Sigmoid colon (tissue), 7 donors: ENCODE results near the gene SNX20. TPM values are rescaled to one million over a fixed set of nuclear protein-coding genes. Genes with fewer than 3 reads are reported as not detected.

Source experiments
- DNase-seq: peaks from one replicate; pipeline ENCODE4 v3.0.0-alpha.2; 2019
- H3K27ac ChIP-seq, 4 donors: fragments of 200-600 bp; sonication (generic); one replicate each; pipeline ENCODE4 v1.5.1; 2016 to 2019; ENCODE audit warnings: mild to moderate bottlenecking in 1 of 4
- H3K27me3 ChIP-seq, 3 donors: fragments of 200-600 bp; sonication (generic); one replicate each; pipeline ENCODE4 v1.5.1; 2019; ENCODE audit warnings: mild to moderate bottlenecking in 1 of 3
- H3K36me3 ChIP-seq, 4 donors: fragments of 200-600 bp; sonication (generic); one replicate each; pipeline ENCODE4 v1.5.1; 2016 to 2019
- H3K4me1 ChIP-seq, 4 donors: fragments of 200-600 bp; sonication (generic); one replicate each; pipeline ENCODE4 v1.5.1; 2017 to 2019
- H3K4me3 ChIP-seq, 4 donors: fragments of 200-600 bp; sonication (generic); one replicate each; pipeline ENCODE4 v1.5.1; 2017 to 2019; ENCODE audit warnings: mild to moderate bottlenecking in 2 of 4, moderate library complexity in 1 of 4
- H3K9me3 ChIP-seq, 4 donors: fragments of 200-600 bp in 3 of 4; sonication (generic) in 3 of 4; one replicate each; pipeline versions ENCODE4 v1.5.1 to v1.6.1; 2013 to 2019
- EP300 ChIP-seq, 4 donors: sonication (generic); formaldehyde crosslinking; IDR thresholded peaks; one replicate each; pipeline ENCODE4 v1.6.1; 2017; ENCODE audit warnings: antibody characterized with exemption in 4 of 4
- POLR2A ChIP-seq, 2 donors: fragments of 450-650 bp; IDR thresholded peaks; one replicate each; pipeline ENCODE4 v1.6.1; 2016; ENCODE audit warnings: antibody characterized with exemption in 2 of 2, mild to moderate bottlenecking in 2 of 2, moderate library complexity in 2 of 2
- POLR2AphosphoS5 ChIP-seq, 4 donors: sonication (generic); formaldehyde crosslinking; IDR thresholded peaks; one replicate each; pipeline ENCODE4 v1.6.1; 2017; ENCODE audit warnings: antibody characterized with exemption in 4 of 4
- WGBS, 2 donors: extraction: QIAGEN DNeasy Blood & Tissue Kit; methylation state at CpG; one replicate each; pipeline ENCODE4 v1.1.7; 2013; 5-methylcytosine and 5-hydroxymethylcytosine counted together
- intact Hi-C: fragments of 100-400 bp; cut with DNase I; formaldehyde crosslinking; loops from one replicate; pipeline ENCODE4 v1.15.1; 2023
- polyA plus RNA-seq, 3 donors: library from polyadenylated mRNA; stranded (reverse); fragments of 200-250 nt; gene quantifications; one replicate each; pipeline ENCODE4 v1.2.3, GENCODE V29; 2013
- total RNA-seq, 4 donors: library from RNA; depleted of rRNA; stranded (reverse); fragments of >200 nt; gene quantifications; one replicate each; pipeline ENCODE4 v1.1.0, GENCODE V29; 2016
- TF ChIP-seq, protein P1 (sequence below), 4 experiments: fragments of 450-650 bp in 3 of 4; fragments of 200-600 bp in 1 of 4; IDR thresholded peaks; one replicate each; pipeline ENCODE4 v1.5.1; 2016 to 2019; ENCODE audit warnings: antibody characterized with exemption in 4 of 4, mild to moderate bottlenecking in 3 of 4, moderate library complexity in 2 of 4
- donor health status: healthy with polysubstance abuse.
- donor health status: Bipolar disorder and iron deficiency.
- donor health status: healthy.

The SNX20 gene
- total and polyA plus RNA-seq, 7 donors: 0.60 to 9.3 (median 1.8) TPM

DNA sequence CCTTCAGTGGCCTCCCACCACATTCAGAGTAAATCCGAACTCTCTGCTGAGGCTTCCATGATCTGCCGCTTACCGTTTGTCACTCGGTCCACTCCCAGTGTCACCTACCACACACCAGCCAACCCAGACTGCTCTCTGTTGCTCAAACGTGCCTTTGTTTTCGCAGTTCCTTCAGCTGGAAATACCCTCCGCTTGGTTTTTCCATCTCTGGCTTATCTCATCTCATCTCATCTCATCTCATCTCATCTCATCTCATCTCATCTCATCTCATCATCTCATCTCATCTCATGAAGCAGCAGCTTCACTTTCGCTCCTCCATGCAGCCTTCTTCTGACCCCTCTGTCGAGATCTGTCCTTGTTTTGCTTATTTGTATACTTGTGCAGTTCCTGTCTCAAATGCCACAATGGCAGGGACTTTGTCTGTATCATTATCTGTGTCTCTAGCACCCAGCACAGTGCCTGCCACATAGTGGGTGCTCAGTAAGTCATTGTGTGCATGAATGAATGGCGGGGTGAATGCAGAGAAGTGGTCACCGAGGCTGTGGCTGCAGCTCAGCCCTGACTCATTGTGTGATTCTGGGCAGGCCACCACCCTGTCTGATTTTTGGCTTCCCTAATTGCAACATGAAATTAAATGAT lies 3.8 kb upstream of the SNX20 start:
- H3K9me3 ChIP-seq: no peaks in the 10 kb centered on the region
- H3K4me1 ChIP-seq: no peaks in the 10 kb centered on the region
- TF ChIP-seq, protein P1, sequence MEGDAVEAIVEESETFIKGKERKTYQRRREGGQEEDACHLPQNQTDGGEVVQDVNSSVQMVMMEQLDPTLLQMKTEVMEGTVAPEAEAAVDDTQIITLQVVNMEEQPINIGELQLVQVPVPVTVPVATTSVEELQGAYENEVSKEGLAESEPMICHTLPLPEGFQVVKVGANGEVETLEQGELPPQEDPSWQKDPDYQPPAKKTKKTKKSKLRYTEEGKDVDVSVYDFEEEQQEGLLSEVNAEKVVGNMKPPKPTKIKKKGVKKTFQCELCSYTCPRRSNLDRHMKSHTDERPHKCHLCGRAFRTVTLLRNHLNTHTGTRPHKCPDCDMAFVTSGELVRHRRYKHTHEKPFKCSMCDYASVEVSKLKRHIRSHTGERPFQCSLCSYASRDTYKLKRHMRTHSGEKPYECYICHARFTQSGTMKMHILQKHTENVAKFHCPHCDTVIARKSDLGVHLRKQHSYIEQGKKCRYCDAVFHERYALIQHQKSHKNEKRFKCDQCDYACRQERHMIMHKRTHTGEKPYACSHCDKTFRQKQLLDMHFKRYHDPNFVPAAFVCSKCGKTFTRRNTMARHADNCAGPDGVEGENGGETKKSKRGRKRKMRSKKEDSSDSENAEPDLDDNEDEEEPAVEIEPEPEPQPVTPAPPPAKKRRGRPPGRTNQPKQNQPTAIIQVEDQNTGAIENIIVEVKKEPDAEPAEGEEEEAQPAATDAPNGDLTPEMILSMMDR (IDR thresholded peaks at IDR 0.05): no peak
- TF ChIP-seq POLR2AphosphoS5 (IDR thresholded peaks at IDR 0.05) (no peak), POLR2A (IDR thresholded peaks at IDR 0.05) (no peak)
- 70 to 85% methylated on average over 11 of the region's 11 CpGs for WGBS, 2 donors
- H3K4me3 ChIP-seq: no peak overlapping the region
- no peak overlapping the region for H3K27ac ChIP-seq
- H3K36me3 ChIP-seq: no peaks in the 10 kb centered on the region
- H3K27me3 ChIP-seq: no peaks in the 10 kb centered on the region
- intact Hi-C loops: no loop called here
- DNase-seq: no peak

DNA sequence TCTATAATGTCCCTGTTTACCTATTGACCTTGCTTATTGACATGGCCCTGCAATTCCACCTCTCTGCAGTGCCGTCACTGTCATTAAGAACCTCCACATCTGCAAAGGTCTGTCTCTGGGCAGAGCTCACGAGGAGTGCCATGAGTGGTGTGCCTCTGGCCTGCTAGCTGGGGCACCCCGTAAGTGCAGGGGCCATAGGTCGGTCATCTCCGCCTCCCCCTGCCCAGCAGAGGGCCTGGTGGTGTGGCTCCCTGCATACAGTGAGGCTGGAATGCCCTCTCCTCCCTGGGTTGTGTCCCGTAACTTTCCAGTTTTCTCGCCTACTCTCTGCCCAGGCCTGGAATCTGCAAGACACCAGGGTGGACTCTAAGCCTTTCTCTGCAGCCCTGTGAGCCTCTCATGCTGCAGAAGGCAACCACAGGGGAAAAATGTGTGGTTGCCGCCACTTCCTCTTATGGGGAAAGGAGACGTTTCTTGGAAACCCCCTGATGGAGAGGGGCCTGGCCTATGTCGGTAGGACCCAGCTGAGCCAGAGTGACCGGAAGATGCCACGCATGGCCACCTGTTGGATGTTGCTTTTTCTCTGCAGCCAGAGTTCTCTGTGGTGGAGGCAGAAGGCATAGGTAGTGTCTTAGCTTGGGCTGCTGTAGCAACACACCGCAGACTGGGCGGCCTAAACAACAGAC lies 2.7 kb upstream of the SNX20 start:
- H3K27me3 ChIP-seq: no peaks in the 10 kb centered on the region
- H3K36me3 ChIP-seq: no peaks in the 10 kb centered on the region
- 58 to 75% methylated on average over 14 of the region's 14 CpGs for WGBS, 2 donors
- no peak for DNase-seq
- TF ChIP-seq, protein P1 (IDR thresholded peaks at IDR 0.05): no peak
- TF ChIP-seq EP300 (IDR thresholded peaks at IDR 0.05) (no peak), POLR2A (IDR thresholded peaks at IDR 0.05) (no peak), POLR2AphosphoS5 (IDR thresholded peaks at IDR 0.05) (no peak)
- intact Hi-C loops: no loop called here
- H3K27ac ChIP-seq: no peak overlapping the region
- H3K9me3 ChIP-seq: no peaks in the 10 kb centered on the region
- no peaks in the 10 kb centered on the region for H3K4me1 ChIP-seq
- no peak overlapping the region for H3K4me3 ChIP-seq

GRCh38 chr16:50680556-50680893 lies 587 bp downstream of the SNX20 start:
- DNase-seq: no peak
- H3K27ac ChIP-seq: no peak overlapping the region
- TF ChIP-seq POLR2A (IDR thresholded peaks at IDR 0.05): no peak
- no peak for TF ChIP-seq EP300 (IDR thresholded peaks at IDR 0.05)
- TF ChIP-seq, protein P1 (IDR thresholded peaks at IDR 0.05): no peak
- TF ChIP-seq POLR2AphosphoS5 (IDR thresholded peaks at IDR 0.05): no peak
- no peaks in the 10 kb centered on the region for H3K9me3 ChIP-seq
- intact Hi-C loops: no loop called here
- H3K4me3 ChIP-seq: peak overlapping the region in 2 of 4 donors; percentile 21 to 33
- no peaks in the 10 kb centered on the region for H3K36me3 ChIP-seq
- no peaks in the 10 kb centered on the region for H3K27me3 ChIP-seq
- WGBS, 2 donors: 76 to 88% methylated on average over 3 of the region's 3 CpGs
- H3K4me1 ChIP-seq: peaks cover 0 to 4% (median 0%) of the 10 kb centered on the region in 4 donors

DNA sequence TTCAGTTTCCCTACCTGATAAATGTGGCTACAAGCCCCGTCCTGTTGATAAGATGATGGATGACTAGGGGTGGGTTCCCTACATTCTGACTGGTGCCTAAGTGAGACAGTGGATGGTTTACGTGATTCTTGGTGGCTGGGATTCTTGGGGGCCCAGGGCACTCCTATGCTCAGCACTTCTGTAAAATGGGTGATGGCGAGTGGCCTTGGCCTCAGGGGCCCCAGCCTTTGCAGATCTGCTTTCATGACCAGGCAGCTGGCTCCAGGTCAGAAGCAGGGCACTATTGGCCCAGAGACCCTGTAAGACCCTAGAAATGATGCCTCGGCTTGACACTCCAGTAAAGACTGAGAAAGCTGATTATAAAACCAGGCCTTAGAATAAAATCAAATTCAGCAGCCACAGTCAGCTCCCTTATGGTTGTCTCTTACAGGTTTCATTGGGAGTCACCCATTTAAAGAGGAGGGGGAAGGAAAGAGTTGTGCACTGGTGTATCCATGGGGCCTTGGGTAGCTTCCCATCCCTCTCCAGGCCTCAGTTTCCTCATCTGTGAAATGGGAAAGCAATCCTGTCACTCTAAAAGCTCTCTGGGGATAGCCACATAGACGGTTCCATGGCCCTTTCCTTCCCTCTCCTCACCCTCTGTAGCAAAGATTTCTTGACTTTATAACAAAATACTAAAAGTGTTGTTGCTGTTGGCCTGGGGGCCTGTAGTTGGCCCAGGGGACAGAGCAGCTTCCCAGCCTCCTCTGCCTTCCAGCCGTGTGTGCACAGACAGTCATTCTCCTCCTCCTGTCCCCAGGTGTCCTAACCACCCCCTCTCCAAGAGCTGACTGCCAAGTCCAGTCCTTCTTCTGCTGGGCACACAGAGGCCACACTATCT lies 1.2 kb downstream of the SNX20 start:
- no peak overlapping the region for H3K27ac ChIP-seq
- no peak for DNase-seq

More for the DNA sequence above, 1.2 kb downstream of the SNX20 start:
- Histone ChIP-seq H3K9me3 (no peaks in the 10 kb centered on the region), H3K36me3 (no peaks in the 10 kb centered on the region), H3K27me3 (no peaks in the 10 kb centered on the region), H3K4me1 (peaks cover 0 to 4% (median 0%) of the 10 kb centered on the region in 4 donors), H3K4me3 (peak overlapping the region in 2 of 4 donors; percentile 21 to 33)
- intact Hi-C loops: no loop called here
- WGBS, 2 donors: 81 to 85% methylated on average over 6 of the region's 6 CpGs
- TF ChIP-seq EP300 (IDR thresholded peaks at IDR 0.05): no peak
- no peak for TF ChIP-seq POLR2AphosphoS5 (IDR thresholded peaks at IDR 0.05)
- TF ChIP-seq, protein P1 (IDR thresholded peaks at IDR 0.05): no peak
- TF ChIP-seq POLR2A (IDR thresholded peaks at IDR 0.05): no peak
